Neural progenitor cell (in vitro differentiated cells): ENCODE data around the gene SUPT4H1. TPM values are rescaled to one million over a fixed set of nuclear protein-coding genes. Genes with fewer than 3 reads are reported as not detected.

Source experiments
- DNase-seq: peaks from one replicate; pipeline ENCODE4 v3.0.0-alpha.2; 2016; ENCODE audit warnings: low spot score
- H2AFZ ChIP-seq: fragments of 200-600 bp; sonication (generic); replicated peaks from 2 replicates; pipeline ENCODE4 v1.6.1; 2016; ENCODE audit warnings: antibody characterized with exemption
- H3F3A ChIP-seq: fragments of 200-600 bp; sonication (generic); 2 replicates; pipeline ENCODE4 v1.6.1; 2016; ENCODE audit warnings: antibody characterized with exemption, low read depth
- H3K27ac ChIP-seq: fragments of 200-600 bp; sonication (generic); 2 replicates; pipeline ENCODE4 v1.5.1; 2016; ENCODE audit warnings: mild to moderate bottlenecking
- H3K27me3 ChIP-seq: fragments of 200-600 bp; sonication (generic); 2 replicates; pipeline ENCODE4 v1.6.1; 2016; ENCODE audit warnings: mild to moderate bottlenecking, moderate library complexity
- H3K36me3 ChIP-seq: fragments of 200-600 bp; sonication (generic); 2 replicates; pipeline ENCODE4 v1.5.1; 2016
- H3K4me1 ChIP-seq: fragments of 200-600 bp; sonication (generic); 2 replicates; pipeline ENCODE4 v1.6.1; 2016; ENCODE audit warnings: mixed run types
- H3K4me2 ChIP-seq: fragments of 200-600 bp; sonication (generic); 2 replicates; pipeline ENCODE4 v1.6.1; 2016
- H3K4me3 ChIP-seq: fragments of 200-600 bp; sonication (generic); 2 replicates; pipeline ENCODE4 v1.5.1; 2016
- H3K79me2 ChIP-seq: fragments of 200-600 bp; sonication (generic); 2 replicates; pipeline ENCODE4 v1.6.1; 2016; ENCODE audit warnings: low read depth
- H3K9ac ChIP-seq: fragments of 200-600 bp; sonication (generic); 2 replicates; pipeline ENCODE4 v1.6.1; 2016
- H3K9me3 ChIP-seq: fragments of 200-600 bp; sonication (generic); 2 replicates; pipeline ENCODE4 v1.5.1; 2016; ENCODE audit warnings: low read depth
- H4K20me1 ChIP-seq: fragments of 200-600 bp; sonication (generic); 2 replicates; pipeline ENCODE4 v1.6.1; 2016; ENCODE audit warnings: low read depth
- H3K27ac Mint-ChIP-seq: 3 replicates; pipeline ENCODE4 v1.8.0; 2021; ENCODE audit warnings: mixed read lengths
- H3K27me3 Mint-ChIP-seq: 2 replicates; pipeline ENCODE4 v1.8.0; 2022; ENCODE audit warnings: low read depth, mild to moderate bottlenecking, inconsistent platforms, moderate library complexity, mixed read lengths; ENCODE audit not compliant: insufficient read depth
- H3K36me3 Mint-ChIP-seq: 3 replicates; pipeline ENCODE4 v1.8.0; 2021; ENCODE audit warnings: mixed read lengths
- H3K4me1 Mint-ChIP-seq: 3 replicates; pipeline ENCODE4 v1.8.0; 2021; ENCODE audit warnings: mixed read lengths
- H3K4me3 Mint-ChIP-seq: 3 replicates; pipeline ENCODE4 v1.8.0; 2021; ENCODE audit warnings: mild to moderate bottlenecking, moderate library complexity, mixed read lengths
- H3K9me3 Mint-ChIP-seq: 3 replicates; pipeline ENCODE4 v1.8.0; 2020; ENCODE audit warnings: mixed read lengths
- EZH2 ChIP-seq: fragments of 200-600 bp; sonication (generic); IDR thresholded peaks from 2 replicates; pipeline ENCODE4 v1.6.1; 2017; ENCODE audit warnings: antibody characterized with exemption, mild to moderate bottlenecking, moderate library complexity
- EZH2phosphoT487 ChIP-seq: fragments of 200-600 bp; sonication (generic); IDR thresholded peaks from 2 replicates; pipeline ENCODE4 v1.6.1; 2017; ENCODE audit warnings: antibody characterized with exemption
- total RNA-seq: library from RNA; depleted of rRNA; stranded (reverse); fragments of >200 nt; gene quantifications from 2 replicates; pipeline ENCODE4 v1.2.3, GENCODE V29; 2015; ENCODE audit warnings: low replicate concordance
- TF ChIP-seq, protein P1 (sequence below): fragments of 200-600 bp; sonication (generic); IDR thresholded peaks from 2 replicates; pipeline ENCODE4 v1.5.1; 2017; ENCODE audit warnings: antibody characterized with exemption, mild to moderate bottlenecking

Gene SUPT4H1
- total RNA-seq, 1 donor from 2014 or later: 103 TPM

- no peak overlapping the region for H3K27ac ChIP-seq
- H3K4me2 ChIP-seq: no peak overlapping the region
- TF ChIP-seq EZH2 (no peak), EZH2phosphoT487 (no peak)
- TF ChIP-seq, protein P1, sequence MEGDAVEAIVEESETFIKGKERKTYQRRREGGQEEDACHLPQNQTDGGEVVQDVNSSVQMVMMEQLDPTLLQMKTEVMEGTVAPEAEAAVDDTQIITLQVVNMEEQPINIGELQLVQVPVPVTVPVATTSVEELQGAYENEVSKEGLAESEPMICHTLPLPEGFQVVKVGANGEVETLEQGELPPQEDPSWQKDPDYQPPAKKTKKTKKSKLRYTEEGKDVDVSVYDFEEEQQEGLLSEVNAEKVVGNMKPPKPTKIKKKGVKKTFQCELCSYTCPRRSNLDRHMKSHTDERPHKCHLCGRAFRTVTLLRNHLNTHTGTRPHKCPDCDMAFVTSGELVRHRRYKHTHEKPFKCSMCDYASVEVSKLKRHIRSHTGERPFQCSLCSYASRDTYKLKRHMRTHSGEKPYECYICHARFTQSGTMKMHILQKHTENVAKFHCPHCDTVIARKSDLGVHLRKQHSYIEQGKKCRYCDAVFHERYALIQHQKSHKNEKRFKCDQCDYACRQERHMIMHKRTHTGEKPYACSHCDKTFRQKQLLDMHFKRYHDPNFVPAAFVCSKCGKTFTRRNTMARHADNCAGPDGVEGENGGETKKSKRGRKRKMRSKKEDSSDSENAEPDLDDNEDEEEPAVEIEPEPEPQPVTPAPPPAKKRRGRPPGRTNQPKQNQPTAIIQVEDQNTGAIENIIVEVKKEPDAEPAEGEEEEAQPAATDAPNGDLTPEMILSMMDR: no peak
- Mint-ChIP-seq H3K36me3 (peaks cover 16% of the 10 kb centered on the region), H3K4me3 (no peak overlapping the region), H3K27me3 (peaks cover 7% of the 10 kb centered on the region), H3K9me3 (no peaks in the 10 kb centered on the region), H3K4me1 (no peaks in the 10 kb centered on the region), H3K27ac (no peak overlapping the region)
- no peaks in the 10 kb centered on the region for H3K4me1 ChIP-seq
- no peak overlapping the region for H2AFZ ChIP-seq
- H3K79me2 ChIP-seq: peaks cover 1% of the 10 kb centered on the region
- no peak overlapping the region for H3K9ac ChIP-seq
- H3K9me3 ChIP-seq: no peaks in the 10 kb centered on the region
- H3F3A ChIP-seq: peaks cover 5% of the 10 kb centered on the region
- H3K36me3 ChIP-seq: peaks cover 14% of the 10 kb centered on the region
- no peaks in the 10 kb centered on the region for H3K27me3 ChIP-seq
- no peak for DNase-seq
- H4K20me1 ChIP-seq: no peaks in the 10 kb centered on the region
- H3K4me3 ChIP-seq: no peak overlapping the region
These were observed 6.5 kb downstream of the SUPT4H1 start for GRCh38 chr17:58345500-58345899.

- Histone ChIP-seq H3K4me1 (no peaks in the 10 kb centered on the region), H3K36me3 (peaks cover 13% of the 10 kb centered on the region), H4K20me1 (no peaks in the 10 kb centered on the region), H3K9me3 (no peaks in the 10 kb centered on the region), H3K9ac (no peak overlapping the region), H3K27ac (no peak overlapping the region), H3K27me3 (no peaks in the 10 kb centered on the region), H2AFZ (no peak overlapping the region), H3K79me2 (no peaks in the 10 kb centered on the region), H3K4me2 (no peak overlapping the region), H3K4me3 (no peak overlapping the region), H3F3A (peaks cover 5% of the 10 kb centered on the region)
- Mint-ChIP-seq H3K27me3 (peaks cover 8% of the 10 kb centered on the region), H3K4me3 (no peak overlapping the region), H3K27ac (no peak overlapping the region), H3K4me1 (no peaks in the 10 kb centered on the region), H3K36me3 (peaks cover 16% of the 10 kb centered on the region), H3K9me3 (no peaks in the 10 kb centered on the region)
- TF ChIP-seq EZH2 (no peak), EZH2phosphoT487 (no peak)
- TF ChIP-seq, protein P1: no peak
- no peak for DNase-seq
These were observed 7.2 kb downstream of the SUPT4H1 start for GRCh38 chr17:58344791-58345157.

DNA sequence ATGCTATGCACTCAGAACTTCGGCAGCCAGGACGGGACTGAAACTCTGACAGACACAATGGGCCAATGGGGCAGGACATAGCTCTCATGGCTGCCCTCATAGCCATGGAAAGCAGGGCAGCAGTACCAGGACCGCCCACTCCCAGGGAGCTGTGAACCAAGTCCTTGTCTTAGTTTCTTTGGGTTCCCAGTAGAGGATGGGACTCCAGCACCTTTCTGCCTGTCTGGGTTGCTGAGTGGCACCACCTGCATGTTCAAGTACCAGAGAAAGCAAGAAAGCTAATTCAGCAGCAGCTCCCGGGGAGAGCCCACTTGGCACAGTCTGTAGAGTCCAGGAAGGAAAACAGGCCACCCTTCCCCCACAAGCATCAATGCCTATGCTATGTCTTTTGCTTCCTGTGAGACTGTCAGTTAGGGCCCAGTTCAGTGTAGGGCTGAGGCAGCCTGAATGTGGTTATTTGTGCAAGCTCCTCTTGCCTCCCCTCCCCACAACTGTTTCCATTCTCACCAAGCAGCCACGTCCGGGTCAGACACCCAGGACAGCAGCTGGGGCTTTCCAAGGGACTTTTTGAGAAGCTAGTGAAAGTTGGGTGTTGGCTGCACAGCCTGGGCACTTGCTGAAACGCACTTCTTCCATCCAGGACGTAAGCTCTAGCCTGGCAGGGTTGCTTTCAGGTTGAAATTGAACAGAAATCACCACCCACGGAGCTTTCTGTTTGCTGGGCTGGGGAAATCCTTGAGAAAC is 7.8 kb downstream of the SUPT4H1 start:
- Histone ChIP-seq H2AFZ (no peak overlapping the region), H3K4me1 (peaks cover under 1% of the 10 kb centered on the region), H3F3A (peaks cover 5% of the 10 kb centered on the region), H3K4me3 (no peak overlapping the region), H4K20me1 (no peaks in the 10 kb centered on the region), H3K9ac (no peak overlapping the region), H3K4me2 (no peak overlapping the region), H3K79me2 (no peaks in the 10 kb centered on the region), H3K27ac (no peak overlapping the region), H3K9me3 (no peaks in the 10 kb centered on the region), H3K36me3 (peaks cover 8% of the 10 kb centered on the region), H3K27me3 (no peaks in the 10 kb centered on the region)
- H3K36me3 Mint-ChIP-seq: peaks cover 11% of the 10 kb centered on the region
- H3K9me3 Mint-ChIP-seq: no peaks in the 10 kb centered on the region
- no peak for TF ChIP-seq EZH2
- no peak for TF ChIP-seq EZH2phosphoT487
- peaks cover 8% of the 10 kb centered on the region for H3K27me3 Mint-ChIP-seq
- H3K4me1 Mint-ChIP-seq: peaks cover 3% of the 10 kb centered on the region
- H3K27ac Mint-ChIP-seq: no peak overlapping the region
- no peak for DNase-seq
- H3K4me3 Mint-ChIP-seq: no peak overlapping the region

DNA sequence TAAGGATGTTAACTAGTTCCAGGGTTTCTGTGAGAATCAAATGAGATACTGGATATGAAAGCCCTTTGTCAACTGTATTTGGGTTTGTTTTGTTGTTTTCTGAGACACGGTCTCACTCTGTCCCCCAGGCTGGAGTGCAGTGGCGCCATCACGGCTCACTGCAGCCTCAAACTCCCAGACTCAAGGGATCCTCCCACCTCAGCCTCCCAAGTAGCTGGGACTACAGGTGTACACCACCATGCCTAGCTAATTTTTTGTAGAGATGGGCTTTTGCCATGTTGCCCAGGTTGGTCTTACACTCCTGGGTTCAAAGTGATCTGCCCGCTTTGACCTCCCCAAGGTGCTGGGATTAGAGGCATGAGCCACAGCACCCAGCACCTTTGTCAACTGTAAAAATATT is 8.9 kb downstream of the SUPT4H1 start:
- H3K27ac ChIP-seq: no peak overlapping the region

More for the DNA sequence above, 8.9 kb downstream of the SUPT4H1 start:
- no peaks in the 10 kb centered on the region for H3K79me2 ChIP-seq
- no peak for DNase-seq
- Mint-ChIP-seq H3K4me1 (peaks cover 13% of the 10 kb centered on the region), H3K9me3 (no peaks in the 10 kb centered on the region), H3K36me3 (peaks cover 7% of the 10 kb centered on the region), H3K27me3 (peaks cover 8% of the 10 kb centered on the region), H3K4me3 (no peak overlapping the region), H3K27ac (no peak overlapping the region)
- no peak for TF ChIP-seq EZH2
- TF ChIP-seq EZH2phosphoT487: no peak
- TF ChIP-seq, protein P1: no peak
- H3K4me3 ChIP-seq: no peak overlapping the region
- H3K27me3 ChIP-seq: no peaks in the 10 kb centered on the region
- no peaks in the 10 kb centered on the region for H3K36me3 ChIP-seq
- H2AFZ ChIP-seq: no peak overlapping the region
- H3F3A ChIP-seq: peaks cover 5% of the 10 kb centered on the region
- no peak overlapping the region for H3K9ac ChIP-seq
- H3K4me2 ChIP-seq: no peak overlapping the region
- H3K4me1 ChIP-seq: peaks cover 9% of the 10 kb centered on the region
- no peaks in the 10 kb centered on the region for H4K20me1 ChIP-seq
- H3K9me3 ChIP-seq: no peaks in the 10 kb centered on the region
